Transverse colon (tissue), 3 donors: ENCODE measurements around the gene ZNF414.

Source experiments
- CTCF ChIP-seq, 5 experiments: fragments of 200-600 bp in 3 of 5; fragments of 450-650 bp in 2 of 5; sonication (generic) in 3 of 5; IDR thresholded peaks; 1 replicate in 2 of 5; 2 replicates in 3 of 5; pipeline ENCODE4 v1.5.1; 2016 to 2017; ENCODE audit warnings: antibody characterized with exemption in 5 of 5, inconsistent platforms in 3 of 5, mild to moderate bottlenecking in 2 of 5, moderate library complexity in 1 of 5
- EP300 ChIP-seq: sonication (generic); formaldehyde crosslinking; IDR thresholded peaks from one replicate; pipeline ENCODE4 v1.6.1; 2017; ENCODE audit warnings: antibody characterized with exemption, low read depth

- TF ChIP-seq CTCF (IDR thresholded peaks at IDR 0.05) (no peak), EP300 (no peak)
Measured at GRCh38 chr19:8513036-8513686, 806 bp downstream of the ZNF414 start.
